AG04450 (cell line): ENCODE measurements around the gene MYCBP. TPM values are rescaled to one million over a fixed set of nuclear protein-coding genes. Genes with fewer than 3 reads are reported as not detected.
A peak's percentile ranks its signal among the peaks of the same experiment; 100 is the strongest.

Experiments
- CTCF ChIA-PET: fragments of 300-600, 350-600 bp; formaldehyde crosslinking; extraction: SDS; loops from one replicate; lab custom pipeline; 2022; ENCODE audit warnings: antibody characterized with exemption, inconsistent platforms; lab: Charles Lee
- POLR2A ChIA-PET: fragments of 350-600 bp; formaldehyde crosslinking; extraction: SDS; loops from one replicate; lab custom pipeline; 2021; ENCODE audit warnings: antibody characterized with exemption, inconsistent platforms; lab: Yijun Ruan, JAX
- DNase-seq: peaks from one replicate; pipeline ENCODE4 v3.0.0-alpha.2; 2011; ENCODE audit warnings: low read depth, low spot score
- H3K27ac ChIP-seq: one replicate; pipeline ENCODE4 v1.5.1; 2012; ENCODE audit warnings: low read depth, low read length, control low read depth
- H3K27me3 ChIP-seq: one replicate; pipeline ENCODE4 v1.6.0; 2012; ENCODE audit warnings: low read length; ENCODE audit not compliant: control insufficient read depth, insufficient read depth
- H3K4me3 ChIP-seq: 2 replicates; pipeline ENCODE4 v1.5.1; 2011; ENCODE audit warnings: mild to moderate bottlenecking, low read depth, low read length, control low read depth
- H3K9me3 ChIP-seq: 2 replicates; pipeline ENCODE4 v1.5.1; 2012; ENCODE audit warnings: low read length; ENCODE audit not compliant: control insufficient read depth, insufficient read depth
- polyA minus RNA-seq: library from RNA; depleted of rRNA, polyadenylated mRNA; stranded (reverse); fragments of >200 nt; gene quantifications from 2 replicates; pipeline ENCODE4 v1.2.3, GENCODE V29; 2011; rRNA and poly(A)+ RNA removed
- polyA plus RNA-seq: library from polyadenylated mRNA; depleted of rRNA; stranded (reverse); fragments of >200 nt; gene quantifications from 2 replicates; pipeline ENCODE4 v1.2.3, GENCODE V29; 2011; rRNA removed
- TF ChIP-seq, protein P1 (sequence below): IDR thresholded peaks from 2 replicates; pipeline ENCODE4 v1.5.1; 2011; ENCODE audit warnings: low read depth, low read length, control low read depth, inconsistent platforms

The MYCBP gene, protein sequence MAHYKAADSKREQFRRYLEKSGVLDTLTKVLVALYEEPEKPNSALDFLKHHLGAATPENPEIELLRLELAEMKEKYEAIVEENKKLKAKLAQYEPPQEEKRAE
- polyA plus RNA-seq (13.7 and 17.3 TPM in 2 replicates), polyA minus RNA-seq (3.9 and 5.7 TPM in 2 replicates)

DNA sequence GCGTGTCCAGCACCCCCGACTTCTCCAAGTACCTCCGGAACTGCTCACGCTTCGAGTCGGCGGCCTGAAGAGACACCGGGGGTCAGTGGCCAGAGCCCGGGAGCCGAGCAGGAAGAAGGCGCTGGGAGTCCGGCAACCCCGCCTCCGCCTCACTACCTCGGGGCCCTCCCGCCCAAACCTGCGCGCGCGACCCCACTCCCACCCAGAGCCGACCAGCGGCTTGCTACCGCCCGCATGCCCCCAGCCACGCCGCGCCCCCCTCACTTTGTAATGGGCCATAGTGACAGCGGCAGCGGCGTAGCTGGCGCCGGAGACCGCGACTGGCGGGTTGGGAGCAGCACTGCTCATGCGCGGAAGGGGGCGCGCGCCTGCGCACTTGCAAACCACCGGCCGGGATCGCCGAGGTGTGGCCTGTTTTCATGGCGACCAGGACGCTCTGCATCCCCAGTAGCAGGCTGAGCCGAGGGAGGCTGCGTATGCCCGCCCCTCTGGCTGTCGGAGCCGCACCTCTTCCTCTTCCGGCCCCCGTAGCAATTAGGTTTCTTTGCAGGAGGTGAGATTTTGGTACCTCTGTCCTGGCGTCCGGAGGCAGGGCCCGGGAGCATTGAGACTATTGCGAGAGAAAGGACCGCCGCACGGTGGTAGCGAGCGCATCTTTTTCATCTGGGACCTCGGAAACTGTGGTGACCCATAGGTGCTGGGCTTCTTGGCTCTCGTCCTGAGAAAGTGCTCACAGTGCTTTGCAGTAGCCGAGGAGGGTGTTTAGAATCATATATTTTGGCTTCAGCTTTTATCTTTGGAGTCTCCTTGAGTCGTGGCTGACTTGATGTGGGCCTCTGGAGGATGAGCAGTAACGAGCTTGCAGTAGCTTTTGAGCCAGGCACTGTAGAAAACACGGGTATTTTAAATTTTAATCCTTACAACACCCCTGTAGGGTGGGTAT lies at the start of gene MYCBP:
MYCBP (minus strand) TSS at position 322 of the 943 bp plus-strand sequence; CDS start at position 279, 43 bp downstream.
- peaks cover 4% of the 10 kb centered on the region; the same call in 1 of the 2 replicates for H3K9me3 ChIP-seq
- TF ChIP-seq, protein P1, sequence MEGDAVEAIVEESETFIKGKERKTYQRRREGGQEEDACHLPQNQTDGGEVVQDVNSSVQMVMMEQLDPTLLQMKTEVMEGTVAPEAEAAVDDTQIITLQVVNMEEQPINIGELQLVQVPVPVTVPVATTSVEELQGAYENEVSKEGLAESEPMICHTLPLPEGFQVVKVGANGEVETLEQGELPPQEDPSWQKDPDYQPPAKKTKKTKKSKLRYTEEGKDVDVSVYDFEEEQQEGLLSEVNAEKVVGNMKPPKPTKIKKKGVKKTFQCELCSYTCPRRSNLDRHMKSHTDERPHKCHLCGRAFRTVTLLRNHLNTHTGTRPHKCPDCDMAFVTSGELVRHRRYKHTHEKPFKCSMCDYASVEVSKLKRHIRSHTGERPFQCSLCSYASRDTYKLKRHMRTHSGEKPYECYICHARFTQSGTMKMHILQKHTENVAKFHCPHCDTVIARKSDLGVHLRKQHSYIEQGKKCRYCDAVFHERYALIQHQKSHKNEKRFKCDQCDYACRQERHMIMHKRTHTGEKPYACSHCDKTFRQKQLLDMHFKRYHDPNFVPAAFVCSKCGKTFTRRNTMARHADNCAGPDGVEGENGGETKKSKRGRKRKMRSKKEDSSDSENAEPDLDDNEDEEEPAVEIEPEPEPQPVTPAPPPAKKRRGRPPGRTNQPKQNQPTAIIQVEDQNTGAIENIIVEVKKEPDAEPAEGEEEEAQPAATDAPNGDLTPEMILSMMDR, result peak; percentile 8; the same call in 1 of the 2 replicates
- H3K4me3 ChIP-seq, result peak within 1 kb of the TSS; percentile 88
- H3K27me3 ChIP-seq, result no peaks in the 10 kb centered on the region
- POLR2A ChIA-PET, result interaction anchor here (0.5 to 1.0 kb wide), 3 partner anchors 153 to 853 kb away, joined by 3 to 7 read pairs (median 3); partner anchors contain the start of gene NDUFS5
- peak; percentile 90 for DNase-seq
- CTCF ChIA-PET, result interaction anchor here (1.1 kb wide), 1 partner anchor 219 kb away, joined by 6 read pairs; no protein-coding TSS in a partner anchor
- peak within 1 kb of the TSS; percentile 21 for H3K27ac ChIP-seq

DNA sequence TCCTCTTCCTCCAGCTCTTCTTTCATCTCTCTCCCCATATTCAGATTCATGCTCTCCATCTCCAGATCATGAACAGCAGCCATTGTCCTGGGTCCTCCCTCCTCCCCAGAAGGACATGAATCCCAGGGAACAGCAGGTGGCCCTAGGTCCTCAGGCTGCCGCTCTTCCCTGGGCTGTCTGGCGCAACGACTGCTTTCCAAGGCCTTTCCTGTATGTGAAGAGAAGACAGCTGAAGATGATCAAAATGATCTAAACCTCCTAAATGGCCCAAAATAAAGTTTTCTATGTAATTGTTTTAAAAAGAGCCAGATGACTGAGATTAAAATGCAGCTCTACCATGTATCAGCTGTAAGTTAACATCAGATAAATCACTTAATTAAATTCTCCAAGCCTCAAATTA lies 46.0 kb upstream of the MYCBP start:
- Histone ChIP-seq H3K4me3 (no peak overlapping the region), H3K27ac (no peak overlapping the region), H3K9me3 (no peaks in the 10 kb centered on the region), H3K27me3 (no peaks in the 10 kb centered on the region)
- ChIA-PET CTCF (no interaction called here), POLR2A (no interaction called here)
- TF ChIP-seq, protein P1, result no peak
- no peak for DNase-seq

DNA sequence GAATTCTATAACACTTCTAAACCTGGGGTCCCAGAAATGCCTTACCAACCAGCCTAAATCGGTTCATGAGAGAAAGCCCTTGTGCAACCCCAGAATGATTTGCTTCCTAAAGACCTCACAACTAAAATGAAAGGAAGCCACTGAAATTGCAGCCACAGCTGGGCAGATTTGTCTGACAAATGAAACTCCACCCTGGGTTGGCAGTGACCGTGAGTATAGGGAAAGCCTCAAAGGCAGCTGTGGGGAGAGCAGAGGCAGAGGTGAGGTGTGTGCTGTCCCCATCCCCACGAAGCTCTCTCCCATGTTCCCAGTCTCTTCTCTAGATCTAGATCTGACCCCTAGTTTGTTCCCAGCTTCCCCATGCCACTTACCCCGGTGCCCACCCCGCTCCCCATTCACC lies 45.4 kb upstream of the MYCBP start:
- ChIA-PET POLR2A (no interaction called here), CTCF (no interaction called here)
- no peak overlapping the region for H3K4me3 ChIP-seq
- H3K9me3 ChIP-seq, result no peaks in the 10 kb centered on the region
- no peaks in the 10 kb centered on the region for H3K27me3 ChIP-seq
- no peak for DNase-seq
- no peak overlapping the region for H3K27ac ChIP-seq
- TF ChIP-seq, protein P1, result no peak

DNA sequence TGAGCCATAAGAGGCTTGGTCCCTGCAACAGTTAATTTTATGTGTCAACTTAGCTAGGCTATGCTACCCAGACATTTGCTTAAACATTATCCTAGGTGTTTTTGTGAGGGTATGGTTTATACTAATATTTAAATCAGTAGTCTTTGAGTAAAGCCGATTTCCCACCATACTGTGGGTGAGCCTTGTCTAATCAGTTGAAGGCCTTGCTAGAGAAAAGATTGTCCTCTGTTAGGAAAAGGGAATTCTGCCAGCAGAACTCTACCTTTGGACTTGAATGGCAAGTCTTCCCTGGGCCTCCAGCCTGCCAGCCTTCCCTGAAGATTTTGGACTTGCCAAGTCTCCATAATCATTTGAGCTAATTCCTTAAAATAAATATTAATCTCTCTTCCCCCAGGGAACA lies 44.6 kb upstream of the MYCBP start:
- Histone ChIP-seq H3K27ac (no peak overlapping the region), H3K27me3 (no peaks in the 10 kb centered on the region), H3K9me3 (no peaks in the 10 kb centered on the region), H3K4me3 (no peak overlapping the region)
- POLR2A ChIA-PET, result no interaction called here
- DNase-seq, result no peak
- TF ChIP-seq, protein P1, result no peak
- CTCF ChIA-PET, result no interaction called here
